Breast epithelium (tissue), 3 donors: ENCODE measurements around the gene RNLS.

Source experiments
- CTCF ChIP-seq, 3 donors: fragments of 450-650 bp; IDR thresholded peaks; one replicate each; pipeline ENCODE4 v1.5.1; 2016 to 2017; ENCODE audit warnings: antibody characterized with exemption in 3 of 3, mild to moderate bottlenecking in 3 of 3, moderate library complexity in 3 of 3
- POLR2A ChIP-seq: fragments of 450-650 bp; IDR thresholded peaks from one replicate; pipeline ENCODE4 v1.6.1; 2016; ENCODE audit warnings: antibody characterized with exemption, mild to moderate bottlenecking, moderate library complexity
- POLR2AphosphoS5 ChIP-seq, 3 donors: sonication (generic); formaldehyde crosslinking; IDR thresholded peaks; one replicate each; pipeline ENCODE4 v1.6.1; 2017; ENCODE audit warnings: antibody characterized with exemption in 3 of 3

GRCh38 chr10:88624840-88625239 lies 41.7 kb upstream of the RNLS start:
- TF ChIP-seq CTCF (IDR thresholded peaks at IDR 0.05) (no peak), POLR2A (no peak), POLR2AphosphoS5 (IDR thresholded peaks at IDR 0.05) (no peak)
